Cardiac muscle cell (in vitro differentiated cells and primary cell): ENCODE results near the gene DNAAF1. TPM values are rescaled to one million over a fixed set of nuclear protein-coding genes. Genes with fewer than 3 reads are reported as not detected.

ENCODE experiments used
- DNase-seq, 2 donors: peaks; one replicate each; pipeline versions ENCODE4 v3.0.0 to v3.0.0-alpha.2; 2010 to 2017; ENCODE audit warnings: low read depth in 1 of 2, low spot score in 1 of 2
- H3K27ac ChIP-seq: fragments of 200-600 bp; sonication (generic); 2 replicates; pipeline ENCODE4 v1.5.1; 2016
- H3K27me3 ChIP-seq: fragments of 200-600 bp; sonication (generic); 2 replicates; pipeline ENCODE4 v1.6.0; 2016; ENCODE audit warnings: control low read depth
- H3K36me3 ChIP-seq: fragments of 200-600 bp; sonication (generic); 2 replicates; pipeline ENCODE4 v1.5.1; 2016; ENCODE audit warnings: control low read depth
- H3K4me1 ChIP-seq: fragments of 200-600 bp; sonication (generic); 2 replicates; pipeline ENCODE4 v1.8.1; 2017; ENCODE audit warnings: low read depth, mild to moderate bottlenecking, mixed run types
- H3K4me3 ChIP-seq: fragments of 200-600 bp; sonication (generic); 2 replicates; pipeline ENCODE4 v1.5.1; 2016; ENCODE audit warnings: mild to moderate bottlenecking
- H3K9me3 ChIP-seq: fragments of 200-600 bp; sonication (generic); 2 replicates; pipeline ENCODE4 v1.5.1; 2017; ENCODE audit warnings: low read depth, mild to moderate bottlenecking, control low read depth
- CTCF ChIP-seq: IDR thresholded peaks from 2 replicates; pipeline ENCODE4 v1.5.1; 2012; ENCODE audit warnings: low read depth, mild to moderate bottlenecking, low read length
- polyA plus RNA-seq: library from polyadenylated mRNA; unstranded; fragments of >200 nt; fragmentation: Nextera tagmentation; extraction: Ambion mirVana; gene quantifications from 2 replicates; pipeline ENCODE4 v1.2.1, GENCODE V29; 2016
- total RNA-seq: library from RNA; depleted of rRNA; stranded (reverse); fragments of >200 nt; gene quantifications from 2 replicates; pipeline ENCODE4 v1.2.3, GENCODE V29; 2016

Gene DNAAF1
- total and polyA plus RNA-seq, 2 experiments from 2014 or later, result 0.51 to 0.82 TPM

GRCh38 chr16:84132527-84133285 lies 12.4 kb upstream of the DNAAF1 start:
- no peaks in the 10 kb centered on the region for H3K27me3 ChIP-seq

GRCh38 chr16:84136331-84137125 lies 8.6 kb upstream of the DNAAF1 start:
- H3K36me3 ChIP-seq, result no peaks in the 10 kb centered on the region
- no peak for TF ChIP-seq CTCF
- H3K4me1 ChIP-seq, result peaks cover 37% of the 10 kb centered on the region
- no peaks in the 10 kb centered on the region for H3K9me3 ChIP-seq
- H3K4me3 ChIP-seq, result no peak overlapping the region
- H3K27me3 ChIP-seq, result no peaks in the 10 kb centered on the region
- no peak for DNase-seq
- H3K27ac ChIP-seq, result peak overlapping the region; percentile 97

More at GRCh38 chr16:84132527-84133285, 12.4 kb upstream of the DNAAF1 start:
- peaks cover 14% of the 10 kb centered on the region for H3K4me1 ChIP-seq
- H3K36me3 ChIP-seq, result peaks cover 29% of the 10 kb centered on the region
- TF ChIP-seq CTCF, result no peak
- no peak overlapping the region for H3K27ac ChIP-seq
- DNase-seq, result no peak
- H3K4me3 ChIP-seq, result no peak overlapping the region
- no peaks in the 10 kb centered on the region for H3K9me3 ChIP-seq

GRCh38 chr16:84137287-84137686 lies 7.8 kb upstream of the DNAAF1 start:
- TF ChIP-seq CTCF, result no peak
- no peak overlapping the region for H3K4me3 ChIP-seq
- no peak for DNase-seq

GRCh38 chr16:84137769-84138357 lies 7.2 kb upstream of the DNAAF1 start:
- no peak for TF ChIP-seq CTCF
- H3K27me3 ChIP-seq, result no peaks in the 10 kb centered on the region
- peak overlapping the region; percentile 5 for H3K4me3 ChIP-seq
- DNase-seq, result no peak
- H3K36me3 ChIP-seq, result no peaks in the 10 kb centered on the region
- peak overlapping the region; percentile 97 for H3K27ac ChIP-seq
- H3K4me1 ChIP-seq, result peaks cover 37% of the 10 kb centered on the region
- H3K9me3 ChIP-seq, result no peaks in the 10 kb centered on the region

More at GRCh38 chr16:84137287-84137686, 7.8 kb upstream of the DNAAF1 start:
- Histone ChIP-seq H3K27ac (peak overlapping the region; percentile 97), H3K36me3 (no peaks in the 10 kb centered on the region), H3K27me3 (no peaks in the 10 kb centered on the region), H3K9me3 (no peaks in the 10 kb centered on the region), H3K4me1 (peaks cover 37% of the 10 kb centered on the region)

- peaks cover 37% of the 10 kb centered on the region for H3K4me1 ChIP-seq
- peak overlapping the region; percentile 97 for H3K27ac ChIP-seq
- H3K36me3 ChIP-seq, result no peaks in the 10 kb centered on the region
Observed at GRCh38 chr16:84138500-84138823, 6.6 kb upstream of the DNAAF1 start.

More at GRCh38 chr16:84138500-84138823, 6.6 kb upstream of the DNAAF1 start:
- H3K4me3 ChIP-seq, result peak overlapping the region; percentile 5
- no peak for TF ChIP-seq CTCF
- DNase-seq, result no peak
- no peaks in the 10 kb centered on the region for H3K27me3 ChIP-seq
- H3K9me3 ChIP-seq, result no peaks in the 10 kb centered on the region
